Stimulated activated CD8-positive, alpha-beta memory T cell treated with anti-CD3 and anti-CD28 coated beads, Interleukin-7, amount 100 ng/mL, for 48 hours (primary cell): Measurements from ENCODE around the gene PRPF19.

Source experiments
- DNase-seq, 2 donors: peaks; one replicate each; pipeline ENCODE4 v3.0.0-alpha.2; 2020; ENCODE audit warnings: low read depth in 1 of 2; ENCODE audit errors: extremely low read depth in 1 of 2

Gene PRPF19

DNA sequence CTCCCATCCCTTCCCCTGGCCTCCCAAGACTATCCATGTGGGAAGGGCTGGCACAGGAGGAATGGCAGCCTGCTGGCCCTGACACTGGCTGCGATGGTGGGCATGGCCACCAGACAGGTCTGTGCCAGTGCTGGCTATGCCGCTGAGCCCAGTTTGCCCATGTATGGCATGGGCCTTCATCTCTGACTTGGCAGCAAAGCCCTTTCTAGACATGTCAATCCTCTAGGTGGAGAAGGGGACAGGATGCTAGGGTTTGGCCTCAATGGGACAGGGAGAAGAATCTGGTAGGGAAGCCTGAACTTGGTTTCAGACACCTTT lies 30.3 kb downstream of the PRPF19 start:
- no peak for DNase-seq

- no peak for DNase-seq
These were observed 30.8 kb downstream of the PRPF19 start for GRCh38 chr11:60875366-60876167.

GRCh38 chr11:60874421-60875365 lies 31.7 kb downstream of the PRPF19 start:
- no peak for DNase-seq

GRCh38 chr11:60873533-60873932 lies 32.9 kb downstream of the PRPF19 start:
- no peak for DNase-seq

GRCh38 chr11:60872961-60873524 lies 33.3 kb downstream of the PRPF19 start:
- DNase-seq = no peak

DNA sequence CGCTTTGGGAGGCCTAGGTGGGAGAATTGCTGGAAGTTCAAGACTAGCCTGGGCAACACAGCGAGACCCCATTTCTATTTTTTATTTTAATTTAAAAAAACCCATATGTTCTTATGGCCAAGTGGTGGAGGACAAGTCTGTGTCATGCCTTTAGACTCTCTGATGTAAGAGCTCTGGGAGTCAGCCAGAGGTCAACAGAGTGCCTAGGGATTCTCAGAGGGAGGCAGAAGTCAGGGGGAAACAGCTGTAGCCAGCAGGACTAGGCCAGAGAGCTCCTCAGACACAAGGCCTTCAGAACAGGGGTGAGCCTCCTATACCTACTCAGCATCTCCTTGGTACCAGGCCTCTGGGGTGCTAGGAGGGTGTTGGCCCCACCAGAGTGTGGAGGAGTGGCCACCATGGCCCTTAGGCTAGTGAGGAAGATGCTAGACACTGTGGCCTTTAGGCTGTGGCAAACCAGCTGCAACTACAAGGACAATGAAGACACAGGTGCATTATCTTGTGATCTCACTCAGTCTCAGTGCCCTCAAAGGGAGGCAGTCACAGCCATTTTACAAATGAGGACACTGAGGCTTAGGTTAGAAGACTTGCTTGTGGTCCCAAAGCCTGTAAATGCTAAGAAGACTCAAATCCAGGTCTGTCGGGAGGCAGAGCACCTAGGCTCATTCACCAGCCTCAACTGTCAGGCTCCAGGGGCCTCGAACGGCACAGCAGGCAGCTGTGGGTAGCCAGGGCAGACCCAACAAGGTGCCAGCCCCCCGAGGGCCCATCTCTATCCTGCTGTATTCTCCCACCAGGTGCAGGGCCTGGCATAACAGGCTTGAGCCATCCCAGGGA lies 34.0 kb downstream of the PRPF19 start:
- no peak for DNase-seq

- DNase-seq = no peak
These were observed 34.9 kb downstream of the PRPF19 start for GRCh38 chr11:60871378-60872061.

DNA sequence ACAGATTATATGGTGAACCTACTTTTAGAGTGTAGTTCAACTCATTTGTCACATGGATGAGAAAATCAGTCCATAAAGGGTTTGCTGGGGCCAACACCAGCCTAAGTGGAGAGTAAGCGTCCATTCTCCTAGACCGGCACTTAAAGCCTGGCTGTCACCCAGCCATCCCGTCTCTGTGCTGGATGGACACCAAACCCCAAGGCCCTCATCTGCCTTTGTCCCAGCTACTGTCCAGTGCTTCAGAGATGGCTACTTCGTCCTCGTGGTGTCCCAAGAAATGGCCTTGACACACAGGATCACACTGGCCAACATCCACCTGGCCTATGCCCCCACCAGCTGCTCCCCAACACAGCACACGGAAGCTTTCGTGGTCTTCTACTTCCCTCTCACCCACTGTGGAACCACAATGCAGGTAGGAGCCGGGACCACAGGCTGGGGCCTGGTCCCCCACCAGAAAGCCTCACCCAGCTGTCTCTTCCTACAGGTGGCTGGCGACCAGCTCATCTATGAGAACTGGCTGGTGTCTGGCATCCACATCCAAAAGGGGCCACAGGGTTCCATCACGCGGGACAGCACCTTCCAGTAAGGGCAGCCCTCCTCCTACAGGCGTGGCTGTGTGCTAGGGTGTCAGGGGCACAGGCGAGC lies 35.5 kb downstream of the PRPF19 start:
- DNase-seq = no peak

DNA sequence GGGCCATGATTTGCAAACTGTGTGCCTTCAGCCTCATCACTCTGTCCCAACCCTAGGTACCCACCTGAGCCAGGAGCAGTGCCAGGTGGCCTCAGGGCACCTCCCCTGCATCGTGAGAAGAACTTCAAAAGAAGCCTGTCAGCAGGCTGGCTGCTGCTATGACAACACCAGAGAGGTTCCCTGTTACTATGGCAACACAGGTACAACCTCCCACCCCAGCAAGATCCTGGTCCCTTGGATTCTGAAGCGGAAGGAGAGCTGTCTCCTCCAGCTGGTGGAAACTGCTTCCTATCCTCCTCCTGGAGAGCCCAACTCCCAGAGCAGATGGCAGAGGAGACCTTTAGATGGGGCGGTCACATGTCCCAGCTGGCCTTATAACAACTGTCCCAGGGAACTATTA lies 36.1 kb downstream of the PRPF19 start:
- DNase-seq = no peak

DNA sequence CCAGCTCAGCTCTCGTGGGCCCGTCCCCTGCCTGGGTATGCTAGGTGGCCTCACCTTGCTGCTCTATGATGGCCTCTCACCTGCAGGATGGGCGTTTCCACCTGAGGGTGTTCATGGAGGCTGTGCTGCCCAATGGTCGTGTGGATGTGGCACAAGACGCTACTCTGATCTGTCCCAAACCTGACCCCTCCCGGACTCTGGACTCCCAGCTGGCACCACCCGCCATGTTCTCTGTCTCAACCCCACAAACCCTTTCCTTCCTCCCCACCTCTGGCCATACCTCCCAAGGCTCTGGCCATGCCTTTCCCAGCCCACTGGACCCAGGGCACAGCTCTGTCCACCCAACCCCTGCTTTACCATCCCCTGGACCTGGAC lies 36.9 kb downstream of the PRPF19 start:
- no peak for DNase-seq

DNA sequence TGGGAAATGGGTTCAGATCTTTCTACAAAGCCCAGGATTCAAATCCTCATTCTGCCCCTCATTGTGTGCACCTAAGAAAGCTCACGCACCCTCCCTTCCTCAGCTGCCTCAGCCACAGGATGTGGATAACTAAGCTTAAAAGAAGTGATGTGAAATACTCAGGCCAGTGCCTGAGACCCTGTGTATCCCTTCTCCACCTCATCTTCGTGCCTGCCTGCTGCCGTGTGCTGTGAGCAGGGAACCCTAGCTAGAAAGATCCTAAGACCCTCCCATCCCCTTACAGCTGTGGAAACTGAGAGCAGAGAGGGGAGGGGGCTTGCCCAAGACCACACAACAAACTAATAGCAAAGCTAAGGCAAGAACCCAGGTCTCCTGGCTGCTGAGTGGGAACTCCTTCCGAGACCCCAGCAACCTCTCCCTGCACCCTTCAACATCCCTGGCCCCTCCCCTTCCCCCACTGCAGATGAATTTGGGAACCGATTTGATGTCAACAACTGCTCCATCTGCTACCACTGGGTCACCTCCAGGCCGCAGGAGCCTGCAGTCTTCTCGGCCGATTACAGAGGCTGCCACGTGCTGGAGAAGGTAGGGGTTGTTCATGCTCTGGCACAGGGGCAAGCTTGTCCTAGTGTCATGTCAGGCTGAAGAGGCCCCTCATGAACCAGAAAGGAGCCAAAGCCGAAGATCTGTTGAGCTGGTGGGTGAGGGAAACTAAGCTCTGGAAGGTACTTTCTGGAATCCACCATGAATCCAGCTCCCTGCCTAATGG lies 37.5 kb downstream of the PRPF19 start:
- DNase-seq = no peak

- no peak for DNase-seq
These were observed 38.3 kb downstream of the PRPF19 start for GRCh38 chr11:60867871-60868681.

DNA sequence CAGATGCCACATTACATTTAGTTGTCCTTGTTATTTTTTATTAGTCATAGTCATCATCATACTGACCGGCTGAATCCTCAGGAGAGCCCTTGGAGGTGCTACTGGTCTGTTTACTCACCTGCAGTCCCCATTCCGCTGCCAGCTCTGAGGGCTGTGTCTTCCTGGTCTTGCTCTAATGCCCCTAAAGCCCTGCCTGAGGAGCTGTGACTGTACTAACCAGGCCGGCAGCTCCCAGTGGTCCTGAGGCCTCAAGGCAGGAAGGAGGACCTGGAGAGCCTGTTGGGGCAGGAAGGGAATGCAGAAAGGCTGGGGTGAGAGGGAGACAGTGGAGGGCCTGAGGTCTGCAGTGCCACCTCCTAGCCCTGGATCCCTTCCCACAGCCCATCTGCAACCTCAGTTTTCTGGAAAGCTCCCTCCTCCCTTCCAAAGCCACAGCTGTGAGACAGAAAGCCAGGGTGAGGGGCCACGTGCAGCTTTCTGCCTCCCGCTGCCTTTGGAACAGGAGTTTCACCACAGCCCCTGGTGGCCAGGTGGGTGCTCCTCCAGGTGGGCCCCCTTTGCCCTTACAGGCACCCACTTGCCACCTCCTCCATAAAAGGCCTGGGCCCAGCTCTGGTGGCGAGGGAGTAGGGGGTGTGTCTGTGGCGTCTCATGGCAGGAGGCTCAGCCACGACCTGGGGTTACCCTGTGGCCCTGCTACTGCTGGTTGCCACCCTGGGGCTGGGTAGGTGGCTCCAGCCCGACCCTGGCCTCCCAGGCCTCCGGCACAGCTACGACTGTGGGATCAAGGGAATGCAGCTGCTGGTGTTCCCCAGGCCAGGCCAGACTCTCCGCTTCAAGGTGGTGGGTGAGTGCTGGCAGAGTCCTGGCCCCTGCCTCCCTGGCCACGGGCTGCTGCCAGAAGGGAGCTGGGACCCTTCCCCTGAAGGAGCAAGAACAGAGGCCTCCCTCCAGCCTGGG lies 39.2 kb downstream of the PRPF19 start, which contains the start of gene ZP1:
ZP1 (plus strand) TSS at position 632 of the 960 bp plus-strand sequence; CDS start at position 652, 20 bp downstream.
- DNase-seq = no peak

- no peak for DNase-seq
These were observed 41.4 kb downstream of the PRPF19 start for GRCh38 chr11:60864856-60865513.

- DNase-seq = no peak
These were observed 42.5 kb downstream of the PRPF19 start for GRCh38 chr11:60863550-60864521.
